ENCODE measurements around the gene WNT16.
"Not testable (repeated sequence)": the region's sequence is repeated elsewhere in the genome, so short reads cannot be mapped to it uniquely, and the experiment has no call there.

Gene WNT16, protein sequence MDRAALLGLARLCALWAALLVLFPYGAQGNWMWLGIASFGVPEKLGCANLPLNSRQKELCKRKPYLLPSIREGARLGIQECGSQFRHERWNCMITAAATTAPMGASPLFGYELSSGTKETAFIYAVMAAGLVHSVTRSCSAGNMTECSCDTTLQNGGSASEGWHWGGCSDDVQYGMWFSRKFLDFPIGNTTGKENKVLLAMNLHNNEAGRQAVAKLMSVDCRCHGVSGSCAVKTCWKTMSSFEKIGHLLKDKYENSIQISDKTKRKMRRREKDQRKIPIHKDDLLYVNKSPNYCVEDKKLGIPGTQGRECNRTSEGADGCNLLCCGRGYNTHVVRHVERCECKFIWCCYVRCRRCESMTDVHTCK

DNA sequence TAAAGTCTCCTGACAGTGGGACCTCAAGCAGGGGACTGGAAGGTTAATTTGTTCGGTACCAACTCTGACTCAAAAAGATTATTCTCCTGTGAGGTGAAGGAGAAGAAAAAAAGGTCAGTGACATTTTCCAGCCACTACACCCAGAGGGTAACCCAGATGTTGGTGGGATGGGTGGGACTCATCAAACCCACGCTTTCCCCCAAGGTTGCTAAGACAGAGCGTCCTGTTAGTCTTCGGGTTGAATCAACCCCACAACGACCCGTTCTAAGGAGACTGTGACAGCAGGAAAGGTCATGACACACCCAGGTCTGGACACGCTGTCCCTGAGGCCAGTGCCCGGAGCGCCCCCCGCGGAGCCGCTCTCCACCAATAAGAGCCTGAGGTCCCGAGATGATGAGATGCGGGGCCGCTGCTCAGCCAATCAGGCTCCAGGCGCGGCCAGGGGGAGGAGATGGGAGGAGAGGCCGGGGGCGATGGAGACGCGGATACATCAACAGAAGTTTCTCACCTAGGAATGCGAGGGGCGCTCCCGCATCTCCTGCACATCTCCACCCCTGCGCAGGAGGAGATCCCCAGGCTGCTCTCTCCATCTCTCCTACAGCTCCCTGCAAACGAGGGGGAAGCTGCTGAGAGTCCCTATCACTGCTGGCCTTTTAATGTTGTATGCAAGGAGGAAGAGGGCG, at the start of gene WNT16:
TSS of gene WNT16 (plus strand) at position 493 of the 683 bp plus-strand sequence. CDS start 293 bp downstream, outside the sequence.
- DNase-seq (ENCODE audit: low read depth in 2 of 2), result no peak

DNA sequence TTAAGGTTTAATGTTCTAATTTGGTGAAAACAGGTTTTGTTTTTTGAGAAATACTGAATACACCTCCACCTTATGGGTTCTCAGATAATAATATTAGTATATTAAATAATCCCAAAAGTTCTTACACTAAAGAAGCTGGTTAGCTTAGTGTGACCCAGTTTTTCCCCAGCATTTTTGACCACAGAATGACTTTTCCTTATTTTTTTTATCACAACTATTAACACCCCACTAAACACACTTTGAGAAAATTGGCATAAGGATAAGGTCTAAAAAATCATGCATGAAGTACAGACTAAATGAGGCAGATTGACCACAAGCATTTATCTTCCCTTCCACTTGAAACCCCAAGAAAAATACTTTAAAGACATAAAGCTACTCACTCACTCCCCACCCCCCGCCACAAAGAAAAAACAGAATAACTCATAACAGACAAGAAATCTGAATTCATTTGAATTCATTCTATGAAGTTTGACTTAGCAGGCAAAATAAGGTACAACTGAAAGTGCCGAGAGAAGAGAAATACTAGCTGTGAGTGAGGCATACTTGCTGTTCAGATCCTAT, 49.7 kb upstream of the WNT16 start:
- DNase-seq (ENCODE audit: low read depth in 2 of 2), result no peak

DNA sequence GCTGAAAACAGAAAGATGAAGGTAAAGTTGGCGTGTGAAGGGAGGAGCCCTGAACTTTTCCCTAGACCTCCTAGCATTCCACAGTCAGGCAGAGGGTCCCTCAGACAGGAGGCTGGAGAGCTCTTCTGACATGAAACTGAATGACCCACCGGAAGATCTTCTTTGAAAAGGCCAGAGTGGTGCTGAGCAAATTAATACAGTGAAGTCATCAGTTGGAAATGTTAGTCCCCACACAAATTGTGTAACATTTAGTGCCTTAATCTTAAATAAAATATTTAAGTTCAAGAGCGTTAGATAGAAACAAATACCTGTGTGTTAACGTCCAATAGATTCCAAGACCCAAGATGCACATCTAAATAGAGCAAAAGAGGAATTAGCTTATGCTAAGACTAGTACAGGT, 49.0 kb upstream of the WNT16 start:
- DNase-seq (ENCODE audit: low read depth in 2 of 2), result no peak

DNA sequence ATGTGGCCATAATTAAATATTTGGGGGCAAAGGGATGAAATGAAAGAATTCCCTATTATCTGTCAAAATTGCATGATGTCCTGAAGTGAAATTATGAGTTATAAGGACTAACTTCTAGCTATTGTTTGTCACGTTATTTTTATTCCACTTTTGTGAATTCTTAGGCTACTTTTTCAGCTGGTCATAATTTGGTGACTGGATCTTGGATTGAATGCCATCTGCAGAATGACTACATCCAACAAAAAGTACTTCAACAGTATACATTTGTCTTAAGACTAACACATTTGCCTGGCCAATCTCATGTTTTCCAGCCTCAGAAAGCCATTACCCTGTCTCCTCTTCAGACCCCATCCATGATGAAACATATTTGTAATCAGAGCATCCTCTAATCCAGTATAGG, 48.1 kb upstream of the WNT16 start:
- no peak for DNase-seq (ENCODE audit: low read depth in 2 of 2)

DNA sequence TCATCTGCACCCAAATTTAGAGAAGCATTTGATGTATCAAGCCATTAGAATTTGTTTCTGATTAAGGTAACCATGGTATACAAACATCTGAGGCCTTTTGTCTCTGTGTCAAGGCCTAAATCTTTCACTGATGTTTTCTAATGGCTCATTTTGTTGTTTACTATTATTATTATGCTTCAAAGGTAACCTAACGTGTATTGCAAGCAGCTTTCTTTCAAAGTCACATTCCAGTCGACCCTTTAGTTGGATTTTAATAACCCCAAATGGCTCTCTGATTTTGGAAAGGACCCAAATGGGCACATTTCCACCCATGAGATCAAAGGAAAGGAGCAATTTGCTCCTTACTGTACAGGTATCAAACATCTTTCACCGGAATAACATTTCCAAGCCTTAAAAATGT, 46.7 kb upstream of the WNT16 start:
- no peak for DNase-seq (ENCODE audit: low read depth in 2 of 2)

DNA sequence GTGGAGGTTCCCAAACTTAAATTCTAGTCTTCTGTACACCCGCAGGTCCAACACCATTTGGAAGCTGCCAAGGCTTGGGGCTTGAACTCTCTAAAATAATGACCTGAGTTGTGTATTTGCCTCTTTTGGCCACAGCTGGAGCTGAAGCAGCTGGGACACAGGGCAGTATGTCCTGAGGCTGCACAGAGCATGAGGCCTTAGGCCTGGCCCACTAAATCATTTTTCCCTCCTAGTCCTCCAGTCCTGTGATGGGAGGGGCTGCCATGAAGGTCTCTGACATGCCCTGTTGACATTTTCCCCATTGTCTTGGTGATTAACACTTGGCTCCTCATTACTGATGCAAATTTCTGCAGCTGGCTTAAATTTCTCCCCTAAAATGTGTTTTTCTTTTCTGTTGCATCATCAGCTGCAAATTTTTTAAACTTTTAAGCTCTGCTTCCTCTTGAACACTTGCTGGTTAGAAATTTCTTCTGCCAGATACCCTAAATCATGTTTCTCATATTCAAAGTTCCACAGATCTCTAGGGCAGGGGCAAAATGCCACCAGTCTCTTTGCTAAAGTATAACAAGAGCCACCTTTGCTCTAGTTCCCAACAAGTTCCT, 43.6 kb upstream of the WNT16 start:
- DNase-seq (ENCODE audit: low read depth in 2 of 2), result no peak

DNA sequence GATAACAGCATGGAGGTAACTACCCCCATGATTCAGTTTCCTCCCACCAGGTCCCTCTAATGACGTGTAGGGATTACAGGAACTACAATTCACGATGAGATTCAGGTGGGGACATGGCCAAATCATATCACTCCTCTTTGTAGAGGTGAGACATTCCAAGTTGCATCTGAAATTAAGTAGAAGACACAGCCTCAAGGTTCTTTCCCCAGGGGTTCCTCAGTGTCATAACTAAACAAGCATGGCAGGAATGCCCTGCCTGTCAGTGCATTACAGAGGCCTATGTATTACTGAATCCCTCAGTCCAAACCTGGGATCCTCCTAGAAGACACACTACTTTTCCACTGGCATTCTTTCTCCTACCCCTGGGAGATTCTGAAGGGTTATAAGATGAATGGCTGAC, 42.6 kb upstream of the WNT16 start:
- DNase-seq (ENCODE audit: low read depth in 2 of 2), result no peak

DNA sequence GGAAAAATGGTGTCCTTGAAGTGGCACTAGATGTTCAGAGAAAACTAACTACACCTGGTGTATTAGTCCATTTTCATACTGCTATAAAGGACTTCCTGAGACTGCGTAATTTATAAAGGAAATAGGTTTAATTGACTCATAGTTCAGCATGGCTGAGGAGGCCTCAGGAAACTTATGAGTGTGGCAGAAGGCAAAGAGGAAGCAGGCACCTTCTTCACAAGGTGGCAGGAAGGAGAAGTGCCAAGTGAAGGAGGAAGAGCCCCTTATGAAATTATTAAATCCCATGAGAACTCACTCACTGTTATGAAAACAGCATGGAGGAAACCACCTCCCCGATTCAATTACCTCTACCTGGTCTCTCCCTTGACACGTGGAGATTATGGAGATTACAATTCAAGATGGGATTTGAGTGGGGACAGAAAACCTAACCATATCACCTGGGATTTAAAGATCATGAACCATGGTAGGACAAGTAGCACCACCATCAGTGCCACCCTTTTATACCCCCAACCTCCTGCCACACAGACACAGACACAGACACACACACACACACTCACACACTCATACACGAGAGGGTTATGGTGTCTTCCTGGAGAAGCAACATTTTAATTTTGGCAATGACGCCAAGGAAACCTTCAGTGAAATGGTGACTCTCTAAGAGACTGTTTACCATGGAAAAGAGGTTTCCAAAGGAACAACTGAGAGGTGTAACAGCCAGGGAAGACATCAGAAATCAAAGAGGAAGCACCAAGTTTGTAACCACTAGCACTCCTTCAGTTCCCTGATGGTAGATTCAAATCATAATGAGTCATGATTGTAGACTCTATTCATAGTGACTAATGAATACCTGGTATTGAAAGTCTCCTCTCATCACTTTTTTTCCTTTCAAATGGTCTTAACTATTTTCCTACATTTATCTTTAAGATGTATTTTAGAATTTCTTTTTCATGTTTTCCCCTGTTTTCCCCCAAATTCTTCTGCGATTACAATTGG, 41.8 kb upstream of the WNT16 start:
- DNase-seq (ENCODE audit: low read depth in 2 of 2), result no peak

DNA sequence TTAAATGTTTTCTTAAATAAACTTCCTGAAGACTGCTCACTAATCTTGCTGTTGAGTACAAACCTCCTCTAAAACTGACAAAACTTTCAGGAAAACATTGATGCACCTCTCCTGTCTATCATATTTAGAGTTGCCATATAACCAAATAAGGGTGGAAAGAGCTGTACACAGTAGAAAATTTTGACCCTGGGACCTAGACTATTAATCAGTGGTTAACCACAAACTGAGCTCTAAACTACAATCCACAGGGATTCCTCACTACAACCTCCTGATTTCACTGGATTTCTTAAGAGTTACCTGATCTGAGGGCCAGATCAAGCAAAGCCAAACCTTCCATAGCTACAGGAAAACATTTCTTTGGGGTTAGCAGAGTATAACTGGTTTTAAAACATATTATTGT, 39.9 kb upstream of the WNT16 start:
- DNase-seq (ENCODE audit: low read depth in 2 of 2), result no peak

DNA sequence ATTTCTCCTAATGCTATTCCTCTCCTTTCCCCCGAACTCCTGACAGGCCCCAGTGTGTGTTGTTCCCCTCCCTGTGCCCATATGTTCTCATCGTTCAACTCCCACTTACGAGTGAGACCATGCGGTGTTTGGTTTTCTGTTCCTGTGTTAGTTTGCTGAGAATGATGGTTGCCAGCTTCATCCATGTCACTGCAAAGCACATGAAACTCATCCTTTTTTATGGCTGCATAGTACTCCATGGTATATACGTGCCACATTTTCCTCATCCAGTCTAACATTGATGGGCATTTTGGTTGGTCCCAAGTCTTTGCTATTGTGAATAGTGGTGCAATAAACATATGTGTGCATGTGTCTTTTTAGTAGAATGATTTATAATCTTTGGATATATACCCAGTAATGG, 38.9 kb upstream of the WNT16 start:
- not testable (repeated sequence) for DNase-seq (ENCODE audit: low read depth in 2 of 2)

DNA sequence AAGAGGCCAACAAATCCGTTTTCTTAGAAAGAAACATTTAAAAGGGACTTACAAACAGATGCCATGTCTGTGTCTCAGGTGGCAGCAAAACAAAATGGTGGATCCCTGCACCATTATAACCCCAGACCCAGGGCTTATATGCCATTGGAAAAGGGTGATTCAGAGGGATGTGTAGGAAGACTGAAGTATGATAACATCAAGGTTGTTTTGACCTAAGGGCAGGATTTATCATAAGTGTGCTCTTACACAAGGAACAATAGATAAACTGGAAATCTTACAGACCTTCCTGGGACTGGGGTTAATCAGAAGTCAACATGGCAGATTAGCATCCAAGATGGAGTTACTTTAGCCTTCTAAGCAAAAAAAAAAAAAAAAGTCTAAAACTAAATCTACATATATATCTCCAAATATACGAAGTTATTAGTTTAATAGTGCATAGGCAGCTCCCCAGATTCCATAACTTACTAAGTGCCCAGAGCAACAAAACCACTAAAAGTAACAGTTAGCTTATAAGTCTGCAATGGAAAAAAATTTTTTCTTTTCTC, 34.3 kb upstream of the WNT16 start:
- DNase-seq (ENCODE audit: low read depth in 2 of 2), result no peak

DNA sequence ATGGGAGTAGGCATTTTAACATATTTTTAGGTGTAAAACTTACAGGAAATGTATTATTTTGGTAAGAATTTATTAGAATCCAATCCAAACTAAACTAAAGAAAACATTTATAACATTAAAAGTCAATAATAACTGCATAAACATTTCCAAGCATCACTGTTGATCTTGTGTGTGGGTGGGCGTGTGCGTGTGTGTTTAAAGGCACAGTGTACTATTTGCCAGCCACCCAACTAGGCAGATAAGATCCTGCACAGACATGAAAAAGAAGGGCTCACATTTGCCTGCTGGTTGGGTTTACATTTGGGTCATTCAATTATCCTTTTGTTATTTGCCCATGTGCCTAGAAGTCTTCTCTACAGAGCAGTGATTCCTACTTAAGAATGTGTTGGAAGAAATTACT, 31.0 kb upstream of the WNT16 start:
- DNase-seq (ENCODE audit: low read depth in 2 of 2), result no peak

DNA sequence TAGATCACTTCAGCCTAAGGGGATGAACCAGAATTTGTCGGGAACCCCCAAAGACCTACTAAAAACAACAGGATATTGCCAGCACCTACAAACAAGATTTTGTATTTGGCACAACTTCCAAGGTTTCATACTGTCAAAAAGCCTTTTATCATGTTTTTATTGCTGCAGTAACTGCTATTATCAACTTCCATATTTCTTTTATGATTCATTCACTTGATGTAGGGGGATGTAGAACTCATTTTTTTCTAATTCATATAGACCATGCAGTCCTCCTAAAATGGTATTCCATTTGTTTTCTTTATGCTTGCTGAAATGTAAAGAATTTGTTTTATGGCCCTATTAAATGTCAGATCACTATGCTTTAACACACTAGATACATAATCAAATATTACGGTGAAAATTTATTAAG, 30.0 kb upstream of the WNT16 start:
- DNase-seq (ENCODE audit: low read depth in 2 of 2), result no peak

DNA sequence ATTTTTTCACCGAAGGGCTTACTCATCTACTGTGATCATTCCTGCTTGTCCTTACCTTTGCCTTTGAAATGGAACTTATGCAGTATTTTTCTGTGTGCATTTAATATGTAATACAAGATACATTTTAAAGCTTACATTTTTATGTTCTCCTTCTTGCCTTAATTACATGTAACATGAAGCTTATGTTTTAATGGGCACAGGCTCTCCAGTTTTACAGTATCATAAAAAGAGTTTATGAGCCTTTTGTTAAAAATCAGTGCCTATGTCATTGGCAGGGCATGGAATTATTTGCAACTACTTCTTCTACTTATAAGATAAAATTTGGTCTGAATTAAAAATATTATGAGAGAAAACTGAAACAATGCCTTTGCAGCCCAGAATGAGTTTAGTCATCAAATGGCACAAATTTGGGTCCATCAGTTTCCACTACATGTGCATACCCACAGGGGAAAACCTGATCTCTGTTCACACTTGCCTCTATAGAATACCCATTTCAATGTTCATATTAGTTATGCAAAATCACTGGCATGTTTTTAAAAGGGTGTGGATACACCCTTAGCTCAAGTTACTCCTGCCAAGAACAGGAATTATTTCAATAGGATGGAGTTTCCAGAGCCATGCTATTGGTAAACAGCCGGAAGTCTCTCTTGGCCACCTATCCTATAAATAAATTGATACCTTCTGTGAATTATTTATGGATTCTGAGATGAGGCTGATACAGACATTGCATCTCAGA, 27.9 kb upstream of the WNT16 start:
- no peak for DNase-seq (ENCODE audit: low read depth in 2 of 2)

DNA sequence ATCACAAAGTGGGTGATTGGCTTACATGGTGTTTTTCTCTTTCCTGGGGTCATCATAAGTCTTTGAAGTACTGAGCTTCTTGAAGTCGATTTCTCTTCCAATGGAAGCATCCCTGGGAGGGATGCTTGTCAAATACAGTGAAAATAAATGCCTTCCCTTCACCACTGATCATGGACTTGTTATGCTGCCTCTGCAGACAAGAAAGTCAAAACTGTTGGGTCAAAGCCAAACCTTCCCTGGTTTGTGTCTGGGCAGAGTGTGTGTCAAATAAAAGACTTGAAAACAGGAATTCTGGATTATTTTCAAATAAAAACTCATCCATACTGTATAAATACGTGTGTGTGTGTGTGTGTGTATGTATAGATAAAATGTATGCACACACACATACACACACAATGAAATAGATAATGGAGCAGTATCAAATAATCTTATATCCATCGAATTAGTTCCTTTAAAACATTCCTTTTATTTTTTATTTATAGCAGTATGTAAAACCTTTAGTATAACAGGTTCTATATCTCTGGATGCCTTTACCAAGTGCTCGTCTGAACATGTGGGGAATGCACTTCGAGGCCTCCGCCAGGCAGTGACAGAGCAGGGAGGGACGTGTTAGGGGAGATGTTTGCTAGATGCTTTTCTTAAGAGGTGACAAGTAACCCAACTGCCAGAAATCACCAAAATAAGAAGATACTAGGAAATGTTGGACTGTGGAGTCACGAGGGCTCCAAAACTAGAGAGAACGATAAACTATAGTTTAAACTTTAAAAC, 27.2 kb upstream of the WNT16 start:
- no peak for DNase-seq (ENCODE audit: low read depth in 2 of 2)

DNA sequence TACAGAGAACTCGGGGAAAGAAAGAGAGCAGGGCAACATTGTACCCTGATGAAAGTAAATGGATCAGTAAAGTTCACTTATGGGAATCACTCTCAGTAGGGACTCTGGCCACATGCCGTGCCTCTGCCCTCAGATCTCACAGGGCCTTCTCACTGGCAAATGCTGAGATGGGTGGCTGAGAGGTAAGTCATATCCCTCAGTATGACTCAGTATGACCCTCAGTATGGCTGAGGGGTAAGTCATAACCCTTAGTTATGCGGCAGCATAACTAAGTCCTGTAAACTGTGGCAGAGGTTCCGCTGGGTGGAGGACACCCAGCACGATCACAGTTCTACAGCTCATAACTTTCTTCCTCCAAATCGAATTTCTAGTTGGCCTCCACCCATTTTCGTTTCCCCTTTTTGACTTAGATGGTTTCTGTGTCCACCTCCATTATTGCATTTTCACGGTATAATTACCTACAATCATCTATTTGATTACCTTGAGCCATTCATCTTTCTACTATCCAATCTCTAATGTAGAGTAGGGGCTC, 26.5 kb upstream of the WNT16 start:
- no peak for DNase-seq (ENCODE audit: low read depth in 2 of 2)

DNA sequence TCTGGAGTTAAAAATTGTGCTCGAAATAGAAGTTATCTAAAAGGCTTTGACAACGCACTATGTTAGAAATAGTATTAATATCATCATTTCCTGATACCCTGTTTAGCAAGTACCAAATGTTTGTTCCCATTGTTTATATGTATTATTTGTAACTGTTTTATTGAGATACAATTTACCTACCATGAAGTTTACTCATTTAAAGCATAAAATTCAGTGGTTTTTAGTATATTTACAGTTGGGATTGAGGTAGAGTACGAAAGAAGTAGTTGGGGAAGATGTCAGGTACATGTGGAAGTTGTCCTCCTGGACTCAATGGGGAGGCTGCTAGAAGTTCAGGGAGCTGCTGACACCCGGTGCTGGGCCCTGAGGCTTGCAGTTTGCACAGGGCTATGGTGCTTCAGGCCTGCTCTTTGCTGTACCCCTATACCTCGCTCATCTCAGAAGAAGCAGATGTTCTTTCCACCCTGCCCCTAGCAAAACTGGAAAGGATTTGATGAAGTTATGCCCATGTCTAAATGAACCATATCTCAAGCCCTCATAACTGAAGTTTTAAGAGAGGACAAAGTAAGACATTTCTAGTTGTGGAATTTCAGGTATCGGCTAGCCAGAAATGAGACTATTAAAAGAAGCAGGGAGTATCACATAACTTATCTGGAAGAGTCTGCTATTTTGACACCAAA, 25.2 kb upstream of the WNT16 start:
- DNase-seq (ENCODE audit: low read depth in 2 of 2), result no peak

DNA sequence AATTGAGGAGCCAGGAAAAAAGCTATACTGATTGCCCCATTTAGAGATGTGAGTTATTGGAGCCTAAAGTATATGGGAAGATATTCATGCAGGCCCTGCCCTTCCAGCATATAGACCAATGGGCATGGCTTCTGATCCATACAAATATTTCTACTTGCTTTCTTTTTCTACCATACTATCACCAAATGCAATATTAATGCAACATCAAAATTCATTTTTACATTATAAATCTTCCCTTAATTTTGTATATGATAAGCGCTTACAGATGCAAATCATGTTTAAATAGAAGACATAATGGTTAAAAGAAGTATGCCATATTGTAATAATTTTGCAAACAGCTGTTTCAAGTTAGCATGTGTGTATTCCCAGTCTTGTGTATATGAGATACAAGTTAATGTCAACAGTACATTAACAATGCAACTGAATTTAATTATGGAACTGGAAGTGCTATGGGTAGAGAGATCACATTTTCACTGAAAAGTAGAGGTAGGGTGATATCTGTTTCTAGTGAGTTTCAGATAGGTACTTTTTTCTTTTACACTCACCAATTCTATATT, 24.6 kb upstream of the WNT16 start:
- no peak for DNase-seq (ENCODE audit: low read depth in 2 of 2)

DNA sequence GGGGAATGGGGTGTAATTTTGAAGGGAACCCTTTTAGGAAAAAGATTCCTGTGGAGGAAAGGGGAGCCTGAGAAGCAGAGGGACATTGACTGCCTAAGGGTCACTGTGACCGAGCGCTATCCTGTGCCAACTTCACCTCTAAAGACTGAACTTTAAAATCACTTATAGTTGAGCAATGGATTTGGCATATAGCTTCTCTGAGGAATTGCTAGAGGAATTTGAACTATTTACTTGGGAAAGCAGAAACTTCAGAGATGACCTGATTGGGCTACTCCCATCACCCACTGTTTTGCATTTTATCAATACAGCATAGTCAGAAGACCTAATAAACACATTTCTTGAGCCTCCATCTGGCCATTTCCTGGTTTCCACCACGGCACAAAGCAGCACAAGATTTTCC, 23.7 kb upstream of the WNT16 start:
- DNase-seq (ENCODE audit: low read depth in 2 of 2), result no peak

Measured in stimulated activated CD4-positive, alpha-beta T cell treated with anti-CD3 and anti-CD28 coated beads, Interleukin-12 subunit alpha, Interleukin-12 subunit beta, amount 100 ng/mL, for 24 hours (primary cell).